ENCODE data around the gene ZBTB20.

ZBTB20 gene

DNA sequence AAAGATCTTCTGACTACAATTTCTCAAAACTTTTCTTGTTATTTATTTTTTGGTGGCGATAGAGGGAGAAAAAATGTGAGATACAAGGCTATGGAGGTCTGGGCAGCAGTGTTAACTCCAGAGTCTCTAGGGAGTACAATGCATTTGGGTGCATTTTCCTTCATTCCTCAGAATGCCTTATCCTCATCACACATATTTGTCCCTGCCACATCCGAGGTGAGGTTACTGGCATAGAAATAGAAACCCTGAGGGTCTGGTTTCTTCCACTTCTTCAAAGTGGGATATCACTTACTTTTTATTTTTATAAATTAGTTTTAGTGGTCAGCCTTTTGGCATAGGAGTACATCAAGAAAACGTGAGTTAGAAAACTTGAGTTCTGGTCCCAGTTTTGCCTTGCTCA, 702.9 kb downstream of the ZBTB20 start:
- no peak for DNase-seq (ENCODE audit: low read depth in 2 of 2)

DNA sequence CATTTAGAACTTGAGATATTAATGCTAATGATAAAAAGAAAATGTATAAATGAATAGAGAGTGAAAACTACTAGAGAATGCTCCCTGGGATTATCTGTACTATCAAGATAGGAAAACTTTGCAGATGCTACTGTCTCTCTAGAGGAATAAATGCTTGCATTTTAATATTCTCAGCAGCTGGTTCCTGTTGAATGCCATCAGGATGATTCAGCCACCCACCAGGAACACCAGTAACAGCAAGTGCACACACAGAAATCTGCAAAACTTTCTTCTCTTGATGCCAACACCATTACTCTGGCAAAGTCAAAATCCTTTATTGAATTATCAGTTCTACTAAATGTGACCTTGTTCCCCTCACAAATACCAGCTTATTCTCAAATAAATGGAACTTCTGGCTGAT, 704.8 kb downstream of the ZBTB20 start:
- DNase-seq (ENCODE audit: low read depth in 2 of 2), result no peak

- no peak for DNase-seq (ENCODE audit: low read depth in 2 of 2)
These were observed 705.7 kb downstream of the ZBTB20 start for GRCh38 chr3:114441386-114441785.

GRCh38 chr3:114440700-114441099, 706.4 kb downstream of the ZBTB20 start:
- DNase-seq (ENCODE audit: low read depth in 2 of 2), result no peak

- no peak for DNase-seq (ENCODE audit: low read depth in 2 of 2)
These were observed 707.8 kb downstream of the ZBTB20 start for GRCh38 chr3:114439284-114439683.

DNA sequence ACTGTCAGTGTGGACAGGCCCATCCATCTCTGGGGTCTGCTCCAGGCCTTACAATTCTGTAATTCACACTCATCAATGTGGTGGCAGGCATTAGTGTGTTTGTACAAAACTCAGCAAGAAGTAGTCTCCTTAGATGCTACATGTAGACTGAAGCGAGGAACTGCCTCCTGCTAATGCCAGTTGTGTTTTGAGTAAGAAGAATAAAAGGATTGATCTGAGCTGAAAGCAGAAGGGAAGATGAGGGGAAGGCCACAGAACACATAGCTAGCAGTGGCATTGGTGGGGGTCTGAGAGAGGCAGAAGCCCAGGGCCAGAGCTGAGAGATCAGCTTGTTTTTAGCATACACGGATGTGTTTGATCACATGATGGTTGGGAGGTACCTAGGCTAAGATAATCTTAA, 709.2 kb downstream of the ZBTB20 start:
- DNase-seq (ENCODE audit: low read depth in 2 of 2), result no peak

GRCh38 chr3:114436182-114436581, 710.9 kb downstream of the ZBTB20 start:
- no peak for DNase-seq (ENCODE audit: low read depth in 2 of 2)

GRCh38 chr3:114435386-114436115, 711.5 kb downstream of the ZBTB20 start:
- no peak for DNase-seq (ENCODE audit: low read depth in 2 of 2)

- no peak for DNase-seq (ENCODE audit: low read depth in 2 of 2)
These were observed 714.8 kb downstream of the ZBTB20 start for GRCh38 chr3:114432310-114432709.

DNA sequence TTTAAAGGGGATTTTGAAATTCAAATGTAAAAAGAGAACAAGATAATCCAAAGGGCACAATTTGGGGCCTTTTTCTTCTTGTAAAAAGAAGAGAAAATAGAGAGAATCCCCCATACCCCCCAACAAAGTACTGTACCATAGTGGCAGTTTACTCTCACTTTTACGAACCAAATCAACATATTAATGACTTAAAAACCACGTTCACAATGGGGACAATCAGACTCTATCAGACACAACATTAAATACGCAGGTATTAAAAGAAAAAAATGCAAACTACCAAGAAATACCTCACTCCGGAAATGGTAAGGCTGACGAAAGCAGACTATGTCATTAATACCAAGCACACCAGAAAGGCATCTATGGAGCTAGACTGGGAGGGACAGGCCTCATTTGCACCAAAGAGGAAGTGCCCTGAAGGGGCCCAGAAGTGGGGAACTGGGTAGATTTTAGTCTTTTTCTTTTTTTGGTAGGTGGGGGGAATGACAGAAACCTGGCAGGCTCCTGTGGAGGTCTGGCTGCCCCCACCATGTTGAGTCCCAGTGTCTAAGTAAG, 719.0 kb downstream of the ZBTB20 start:
- no peak for DNase-seq (ENCODE audit: low read depth in 2 of 2)

DNA sequence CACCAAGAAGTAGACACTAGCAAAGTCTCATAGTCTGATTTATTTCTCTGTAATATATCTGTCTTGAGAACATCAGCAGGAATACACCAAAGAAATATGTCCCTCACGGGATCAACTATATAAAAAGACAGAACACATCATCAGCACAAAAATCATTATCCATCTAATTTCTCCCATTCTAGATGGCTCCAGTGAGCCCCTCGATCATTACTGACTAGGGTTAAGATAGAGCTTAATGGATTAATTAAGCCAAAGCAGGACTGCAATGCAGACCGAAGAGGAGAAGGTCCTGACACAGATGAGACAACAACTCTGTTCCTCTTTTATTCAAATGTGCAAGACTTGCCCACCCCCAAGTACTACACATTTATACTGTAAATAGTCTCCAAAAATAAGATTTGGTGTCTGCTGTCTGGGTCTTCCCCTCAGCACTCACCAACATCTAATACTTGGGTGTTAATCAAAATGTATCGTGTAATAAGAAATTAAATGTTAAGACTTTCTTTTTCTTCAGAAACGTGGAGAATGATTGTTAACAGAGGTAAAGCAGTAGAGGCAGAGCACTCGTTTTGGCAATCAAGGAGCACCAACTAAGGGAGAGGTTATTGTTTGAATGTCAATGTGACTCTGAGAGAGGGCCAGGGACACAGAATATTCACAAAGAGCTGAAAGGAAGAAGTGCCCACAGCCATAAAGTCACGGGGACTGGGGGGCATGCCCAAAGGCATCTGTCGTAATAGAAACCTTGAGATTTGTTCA, 719.6 kb downstream of the ZBTB20 start:
- no peak for DNase-seq (ENCODE audit: low read depth in 2 of 2)

GRCh38 chr3:114424337-114424736, 722.8 kb downstream of the ZBTB20 start:
- DNase-seq (ENCODE audit: low read depth in 2 of 2), result no peak

DNA sequence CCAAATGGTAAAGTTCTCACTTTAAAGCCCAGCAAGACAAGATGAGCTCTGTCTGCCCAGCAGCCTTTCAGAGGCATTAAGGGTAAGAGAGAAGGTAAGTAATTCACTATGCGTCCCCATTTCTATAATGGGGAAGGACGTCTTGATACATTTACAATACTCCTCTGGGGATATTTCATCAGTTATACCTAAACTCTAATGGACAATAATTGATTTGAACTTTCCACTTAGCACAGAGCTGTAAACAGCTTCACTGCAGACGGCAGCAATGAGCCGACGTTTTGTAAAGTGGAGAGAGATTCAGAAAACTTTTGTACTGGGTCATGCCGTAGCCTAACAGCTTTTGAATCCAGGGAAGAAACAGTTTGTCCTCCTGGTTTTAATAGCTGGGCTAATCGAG, 725.9 kb downstream of the ZBTB20 start:
- no peak for DNase-seq (ENCODE audit: low read depth in 2 of 2)

GRCh38 chr3:114420072-114420471, 727.0 kb downstream of the ZBTB20 start:
- no peak for DNase-seq (ENCODE audit: low read depth in 2 of 2)

DNA sequence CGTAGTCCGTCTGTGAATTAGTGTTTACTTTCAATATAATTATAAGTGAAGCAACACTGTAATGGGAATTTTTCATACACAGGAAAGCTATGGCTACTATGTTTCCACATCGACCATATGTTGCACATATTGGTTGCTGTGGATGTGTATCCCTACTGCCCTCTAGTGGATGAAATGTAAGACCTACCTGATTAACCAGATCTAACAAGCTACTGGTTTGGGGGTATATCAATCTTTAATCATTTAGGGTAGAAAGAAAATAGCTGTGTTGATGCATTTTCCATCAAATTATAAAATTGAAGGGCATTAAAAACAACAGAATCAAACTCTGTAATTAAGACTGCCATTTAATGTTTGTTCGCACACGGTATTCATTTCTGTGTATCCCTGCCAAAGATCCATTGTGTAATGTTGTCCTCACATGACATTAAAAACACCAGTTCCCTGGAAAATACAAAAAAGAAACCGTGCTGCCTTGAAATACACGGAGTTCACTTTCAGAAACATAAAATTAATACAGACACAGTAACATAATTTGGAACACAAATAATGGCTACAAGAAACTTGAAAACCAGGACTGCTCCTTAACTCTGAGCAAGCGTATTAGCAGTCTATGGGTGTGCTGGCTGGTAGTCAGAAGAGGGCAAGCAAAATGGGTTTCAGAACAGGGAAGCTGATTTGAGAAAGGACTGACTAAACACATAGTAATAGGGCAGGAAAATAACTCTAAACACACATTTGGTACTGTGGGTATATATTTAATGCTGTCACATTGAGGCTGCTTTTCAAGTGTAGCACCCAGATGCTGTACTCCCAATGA, 728.2 kb downstream of the ZBTB20 start:
- DNase-seq (ENCODE audit: low read depth in 2 of 2), result no peak

- no peak for DNase-seq (ENCODE audit: low read depth in 2 of 2)
These were observed 729.0 kb downstream of the ZBTB20 start for GRCh38 chr3:114418107-114418506.

GRCh38 chr3:114417675-114418074, 729.4 kb downstream of the ZBTB20 start:
- DNase-seq (ENCODE audit: low read depth in 2 of 2), result no peak

DNA sequence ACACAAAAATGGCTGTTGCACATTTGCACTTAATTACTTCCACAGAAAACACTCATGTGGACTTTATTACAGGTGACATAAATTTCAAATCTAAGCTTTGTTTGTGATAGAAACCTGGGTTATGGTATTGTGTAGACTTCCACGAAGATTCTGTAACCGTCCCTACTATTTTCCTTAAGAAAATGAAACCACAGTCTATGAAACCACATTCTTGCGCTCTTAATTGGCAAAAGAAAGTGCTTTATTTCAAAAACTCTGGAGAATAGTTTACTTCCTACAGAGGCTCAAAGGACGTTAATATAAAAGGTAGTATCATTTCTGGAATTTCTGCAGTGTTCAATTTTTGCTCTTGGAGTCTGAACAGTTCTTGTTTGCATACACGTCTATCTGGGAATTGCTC, 729.8 kb downstream of the ZBTB20 start:
- no peak for DNase-seq (ENCODE audit: low read depth in 2 of 2)

GRCh38 chr3:114411811-114412803, 735.0 kb downstream of the ZBTB20 start:
- DNase-seq (ENCODE audit: low read depth in 2 of 2), result peak in 1 of 2 donors; percentile 8

DNA sequence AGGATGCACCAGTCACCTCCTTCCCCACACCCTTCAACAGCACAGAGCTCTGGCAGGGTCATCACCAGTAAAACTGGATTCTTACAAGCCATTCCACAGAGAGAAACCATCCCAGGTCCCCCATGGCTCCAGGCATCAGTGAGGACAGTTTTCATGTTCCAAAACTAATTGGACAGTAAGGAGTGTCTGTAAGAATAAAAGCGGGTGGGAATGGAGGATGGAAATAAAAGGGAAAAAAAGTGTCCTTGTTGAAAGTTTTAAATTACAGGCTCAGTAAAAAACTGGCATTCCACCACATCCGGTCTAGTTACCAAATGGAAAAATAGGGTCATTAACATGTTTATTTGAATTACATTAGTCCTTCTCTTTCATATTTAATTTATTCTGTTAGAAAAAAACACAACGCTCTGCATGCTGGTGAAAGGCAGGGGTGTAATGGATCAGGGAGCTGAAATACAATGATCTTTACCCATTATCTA, 735.9 kb downstream of the ZBTB20 start:
- no peak for DNase-seq (ENCODE audit: low read depth in 2 of 2)
